Sigmoid colon (tissue), 3 donors: ENCODE data around the gene TMEM185B.

ENCODE experiments used
- CTCF ChIP-seq, 4 experiments: fragments of 450-650 bp in 3 of 4; fragments of 200-600 bp in 1 of 4; IDR thresholded peaks; one replicate each; pipeline ENCODE4 v1.5.1; 2016 to 2019; ENCODE audit warnings: antibody characterized with exemption in 4 of 4, mild to moderate bottlenecking in 3 of 4, moderate library complexity in 2 of 4
- POLR2A ChIP-seq, 2 donors: fragments of 450-650 bp; IDR thresholded peaks; one replicate each; pipeline ENCODE4 v1.6.1; 2016; ENCODE audit warnings: antibody characterized with exemption in 2 of 2, mild to moderate bottlenecking in 2 of 2, moderate library complexity in 2 of 2

- TF ChIP-seq CTCF (IDR thresholded peaks at IDR 0.05) (no peak), POLR2A (IDR thresholded peaks at IDR 0.05) (no peak)
Observed at GRCh38 chr2:120233292-120233691, 10.1 kb upstream of the TMEM185B start.
